HepG2 (cell line): ENCODE data around the gene TIMM44. TPM values are rescaled to one million over a fixed set of nuclear protein-coding genes. Genes with fewer than 3 reads are reported as not detected.

Experiments
- ATF7 ChIP-seq, 2 experiments: fragments of 450-650 bp in 1 of 2; sonication (generic) in 1 of 2; formaldehyde crosslinking in 1 of 2; IDR thresholded peaks; 2 replicates each; pipeline versions ENCODE4 v1.4.0 to v1.6.1; 2016 to 2020; ENCODE audit warnings: antibody characterized with exemption in 1 of 2, mild to moderate bottlenecking in 1 of 2, missing genetic modification reagents in 1 of 2
- ATRX ChIP-seq: sonication (generic); formaldehyde crosslinking; IDR thresholded peaks from 2 replicates; pipeline ENCODE4 v1.4.0; 2020; ENCODE audit warnings: missing genetic modification reagents, borderline replicate concordance
- BORCS8-MEF2B ChIP-seq: sonication (generic); formaldehyde crosslinking; IDR thresholded peaks from 2 replicates; pipeline ENCODE4 v1.8.0; 2022; ENCODE audit warnings: mild to moderate bottlenecking, missing genetic modification reagents
- ELF1 ChIP-seq: sonication (generic); formaldehyde crosslinking; IDR thresholded peaks from 2 replicates; pipeline ENCODE4 v1.4.0; 2020; ENCODE audit warnings: missing genetic modification reagents
- ELF4 ChIP-seq: sonication (generic); formaldehyde crosslinking; IDR thresholded peaks from 2 replicates; pipeline ENCODE4 v1.5.0; 2020; ENCODE audit warnings: missing genetic modification reagents, mild to moderate bottlenecking, moderate library complexity, borderline replicate concordance
- GZF1 ChIP-seq: sonication (generic); formaldehyde crosslinking; IDR thresholded peaks from 2 replicates; pipeline ENCODE4 v1.5.1; 2020; ENCODE audit warnings: mild to moderate bottlenecking, missing genetic modification reagents
- IRF1 ChIP-seq: sonication (generic); formaldehyde crosslinking; IDR thresholded peaks from 2 replicates; pipeline ENCODE4 v1.4.0; 2020; ENCODE audit warnings: low read depth, mild to moderate bottlenecking, missing genetic modification reagents
- MED13 ChIP-seq: sonication (generic); formaldehyde crosslinking; IDR thresholded peaks from 2 replicates; pipeline ENCODE4 v1.5.0; 2020; ENCODE audit warnings: missing genetic modification reagents
- MXD3 ChIP-seq: IDR thresholded peaks from 2 replicates; pipeline ENCODE4 v1.6.1; 2016; ENCODE audit warnings: mild to moderate bottlenecking, missing biosample characterization, missing genetic modification reagents
- PHB2 ChIP-seq: fragments of 450-650 bp; IDR thresholded peaks from 2 replicates; pipeline ENCODE4 v1.6.1; 2018; ENCODE audit not compliant: partially characterized antibody
- PITX1 ChIP-seq: sonication (generic); formaldehyde crosslinking; IDR thresholded peaks from 2 replicates; pipeline ENCODE4 v1.5.1; 2020; ENCODE audit warnings: mild to moderate bottlenecking, missing genetic modification reagents
- PREB ChIP-seq: sonication (generic); formaldehyde crosslinking; IDR thresholded peaks from 2 replicates; pipeline ENCODE4 v1.4.0; 2020; ENCODE audit warnings: missing genetic modification reagents
- U2AF2 ChIP-seq: fragments of 200-400 bp; formaldehyde crosslinking; IDR thresholded peaks from 2 replicates; pipeline ENCODE4 v1.6.1; 2017; ENCODE audit warnings: low read depth, mild to moderate bottlenecking, low read length
- YY1 ChIP-seq: IDR thresholded peaks from 2 replicates; pipeline ENCODE4 v1.6.1; 2011; ENCODE audit warnings: low read length, low read depth, moderate library complexity, mild to moderate bottlenecking; ENCODE audit not compliant: insufficient read depth, insufficient replicate concordance
- ZBED4 ChIP-seq: sonication (generic); formaldehyde crosslinking; IDR thresholded peaks from 2 replicates; pipeline ENCODE4 v1.4.0; 2020; ENCODE audit warnings: missing genetic modification reagents, borderline replicate concordance
- ZNF513 ChIP-seq: sonication (generic); formaldehyde crosslinking; conservative IDR thresholded peaks from 2 replicates; pipeline ENCODE4 v1.5.0; 2020; ENCODE audit warnings: missing genetic modification reagents
- ZNF644 ChIP-seq: IDR thresholded peaks from 2 replicates; pipeline ENCODE4 v1.6.1; 2016; ENCODE audit warnings: low read depth
- ZSCAN9 ChIP-seq: IDR thresholded peaks from 2 replicates; pipeline ENCODE4 v1.6.1; 2016; ENCODE audit warnings: borderline replicate concordance
- polyA plus RNA-seq, 8 experiments: library from polyadenylated mRNA; depleted of rRNA in 3 of 8; stranded (reverse) in 7 of 8; unstranded in 1 of 8; fragments of >200 nt; fragmentation: Illumina TruSeq in 4 of 8; extraction: Trizol in 4 of 8; gene quantifications; 2 replicates each; pipeline versions ENCODE4 v1.2.1 to v1.2.3, GENCODE V29; 2011 to 2016; ENCODE audit warnings: low read depth in 4 of 8, missing spikeins in 1 of 8, mixed read lengths in 1 of 8; ENCODE audit not compliant: insufficient read depth in 1 of 8
- total RNA-seq, 5 experiments: library from RNA; depleted of rRNA; stranded (reverse); fragments of >200 nt; fragmentation: Illumina TruSeq; extraction: Trizol; gene quantifications; 2 replicates each; pipeline ENCODE4 v1.2.3, GENCODE V29; 2016; ENCODE audit warnings: low read depth in 1 of 5

TIMM44 gene
- total and polyA plus RNA-seq, 2 of the 13 experiments (the other 11 are each of a cell fraction or from before 2014, with no cell fraction given) = 42.9 to 72.6 TPM

- TF ChIP-seq ZBED4 (CRISPR knock-in tag) (peak; percentile 49; the same call in 1 of the 2 replicates), U2AF2 (no peak), ZNF644 (CRISPR knock-in tag) (no peak), YY1 (peak; percentile 92), PHB2 (no peak), ATF7 (IDR thresholded peaks at IDR 0.05) (peak; percentile 70; the same call in 1 of the 2 replicates), ATF7 (CRISPR knock-in tag; IDR thresholded peaks at IDR 0.05) (0 out of 2 replicates have a peak, but pooled peaks have one; percentile 49), ATRX (CRISPR knock-in tag) (no peak), GZF1 (CRISPR knock-in tag) (no peak; the same call in 1 of the 2 replicates), MXD3 (peak; percentile 80; the same call in 1 of the 2 replicates), ELF1 (CRISPR knock-in tag) (no peak; the same call in 1 of the 2 replicates), ZSCAN9 (CRISPR knock-in tag) (peak; percentile 93), ZNF513 (no peak), MED13 (0 out of 2 replicates have a peak, but pooled peaks have one; percentile 66), IRF1 (no peak), PITX1 (peak; percentile 34), BORCS8-MEF2B (CRISPR knock-in tag) (peak; percentile 79), ELF4 (CRISPR knock-in tag) (0 out of 2 replicates have a peak, but pooled peaks have one; percentile 20), PREB (no peak)
Observed at GRCh38 chr19:7903244-7904073, 40.0 kb downstream of the TIMM44 start, which contains the start of gene MAP2K7 (continued).
